Activated CD4-positive, alpha-beta T cell treated with anti-CD3 and anti-CD28 coated beads, Interleukin-2, Interleukin-6, amounts not matched to agents 100 ng/mL and 50 ng/mL, durations not matched to agents 16 hours and 8 hours (primary cell): Measurements from ENCODE around the gene KCNQ1.

Experiments used
- DNase-seq: peaks from one replicate; pipeline ENCODE4 v3.0.0-alpha.2; 2020

The KCNQ1 gene

DNA sequence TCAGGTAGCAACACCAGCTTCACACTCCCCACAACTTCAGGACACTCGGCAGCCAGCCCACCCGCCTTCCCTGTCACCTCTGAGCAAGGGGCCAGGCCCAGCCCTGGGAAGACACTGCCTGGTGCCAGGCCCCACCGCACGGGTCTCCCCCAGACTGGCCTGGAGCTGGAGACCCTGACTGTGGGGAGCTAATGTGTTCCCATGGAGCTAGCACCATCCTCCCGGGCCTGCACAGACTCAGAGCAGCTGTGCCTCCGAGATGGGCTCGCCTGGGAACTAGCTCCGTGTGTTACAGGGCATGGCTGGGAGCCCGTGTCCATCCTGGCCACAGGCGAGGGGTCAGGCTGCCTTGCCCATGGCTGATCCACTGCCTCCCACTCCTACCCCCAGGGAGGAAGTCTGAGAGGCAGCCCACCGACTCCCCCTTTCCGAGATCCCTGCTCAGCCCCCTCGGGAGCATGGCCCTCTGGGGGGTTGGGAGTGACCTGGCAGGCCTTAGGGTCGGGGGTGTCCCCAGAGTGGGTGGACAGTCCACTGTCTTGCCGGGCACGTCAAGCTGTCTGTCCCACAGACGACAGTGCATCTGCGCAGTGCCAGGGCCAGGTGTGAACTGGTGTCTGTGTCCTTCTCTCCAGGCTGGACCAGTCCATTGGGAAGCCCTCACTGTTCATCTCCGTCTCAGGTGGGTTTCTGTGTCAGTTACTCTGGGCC, 331.7 kb downstream of the KCNQ1 start:
- DNase-seq: no peak

DNA sequence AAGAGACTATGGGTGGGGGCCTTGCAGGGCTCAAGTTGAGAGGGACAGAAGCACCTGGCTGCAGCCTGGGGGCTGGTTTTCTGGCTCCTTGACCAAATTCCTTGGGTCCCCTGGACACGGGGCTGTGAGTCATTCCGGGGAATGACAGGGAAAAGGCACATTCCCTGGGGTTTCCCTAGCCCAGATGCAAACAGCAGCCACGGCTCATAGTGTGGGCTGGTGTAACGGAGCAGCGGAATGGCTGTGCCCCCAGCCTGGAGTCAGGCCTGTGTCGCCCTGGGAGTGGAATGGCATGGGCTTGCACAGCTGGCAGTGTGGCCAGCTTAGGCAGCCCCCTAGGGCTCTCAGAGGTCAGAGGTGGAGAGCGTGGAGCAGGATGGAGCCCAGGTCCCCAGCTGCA, 332.6 kb downstream of the KCNQ1 start:
- DNase-seq: no peak

DNA sequence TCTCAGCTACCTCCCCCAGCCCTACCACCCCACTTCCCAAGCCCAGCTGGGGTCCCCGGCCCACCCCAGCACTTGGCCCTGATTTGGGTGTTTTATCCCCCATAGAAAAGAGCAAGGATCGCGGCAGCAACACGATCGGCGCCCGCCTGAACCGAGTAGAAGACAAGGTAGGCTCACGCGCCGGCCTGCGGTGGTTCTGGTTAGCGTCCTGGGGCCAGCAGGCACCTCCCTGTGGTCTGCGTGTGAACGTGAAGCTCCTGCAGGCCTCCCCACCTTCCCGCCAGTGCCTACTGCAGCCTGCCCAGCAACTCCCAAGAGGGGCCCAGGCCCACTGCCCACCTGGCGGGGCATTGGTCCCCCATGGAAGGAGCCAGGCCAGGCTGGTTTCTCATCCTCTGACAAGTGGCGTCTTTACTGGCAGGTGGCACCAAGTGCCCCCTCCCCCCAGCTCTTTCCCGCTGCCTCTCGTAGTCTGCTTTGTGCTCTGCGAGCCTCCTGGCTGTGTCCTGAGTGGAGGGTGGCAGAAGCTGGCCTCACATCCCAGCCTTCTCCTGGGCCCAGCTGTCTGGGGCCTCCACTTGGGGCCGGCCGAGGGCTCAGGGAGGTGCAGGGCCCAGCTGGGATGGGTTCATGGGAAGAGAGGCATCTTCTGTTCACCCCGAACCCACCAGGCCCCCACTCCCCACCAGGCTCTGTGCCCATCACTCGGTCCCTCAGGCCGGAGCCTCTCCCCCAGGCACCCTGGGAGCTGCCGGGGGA, 333.2 kb downstream of the KCNQ1 start:
- DNase-seq: no peak

DNA sequence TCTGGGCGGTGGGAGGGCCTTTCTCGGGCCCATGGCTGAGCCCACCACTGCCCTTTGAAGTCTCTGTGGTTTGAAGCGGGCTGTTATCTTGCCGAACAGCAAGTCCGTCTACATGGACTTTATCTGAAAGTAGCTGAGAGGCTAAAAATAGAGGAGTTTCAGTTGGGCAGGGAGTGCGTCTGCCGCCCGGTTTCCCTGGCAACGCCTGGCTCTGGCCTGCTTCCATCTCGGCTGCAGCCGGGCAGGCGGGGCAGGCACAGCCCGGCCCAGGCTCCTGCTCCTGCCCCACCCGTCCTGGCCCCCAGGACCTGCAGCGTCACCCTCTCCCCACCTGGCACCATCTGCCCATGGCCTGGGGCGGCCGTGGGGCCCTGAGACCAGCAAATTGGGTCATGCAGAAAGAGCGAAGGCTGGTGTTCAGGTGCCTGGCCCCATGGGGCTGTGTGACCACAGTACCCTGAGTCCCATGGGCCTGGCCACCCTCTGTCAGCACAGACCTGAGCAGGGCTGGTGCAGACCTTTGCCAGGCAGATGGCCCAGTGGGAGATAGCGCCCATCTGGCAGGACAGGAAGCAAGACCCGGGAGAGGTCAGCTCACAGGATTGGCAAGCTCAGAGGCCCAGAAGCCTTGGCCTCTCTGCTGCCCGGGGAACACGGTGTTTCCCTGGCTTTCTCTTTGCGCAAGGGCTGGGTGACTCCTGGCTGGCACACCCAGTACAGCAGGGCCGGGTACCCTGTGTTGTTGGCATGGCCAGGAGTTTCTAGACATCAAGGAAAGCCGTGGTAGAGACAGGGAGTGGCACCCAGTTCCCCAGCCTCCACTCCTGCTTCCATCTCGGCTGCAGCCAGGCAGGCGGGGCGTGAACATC, 334.1 kb downstream of the KCNQ1 start:
- DNase-seq: no peak

DNA sequence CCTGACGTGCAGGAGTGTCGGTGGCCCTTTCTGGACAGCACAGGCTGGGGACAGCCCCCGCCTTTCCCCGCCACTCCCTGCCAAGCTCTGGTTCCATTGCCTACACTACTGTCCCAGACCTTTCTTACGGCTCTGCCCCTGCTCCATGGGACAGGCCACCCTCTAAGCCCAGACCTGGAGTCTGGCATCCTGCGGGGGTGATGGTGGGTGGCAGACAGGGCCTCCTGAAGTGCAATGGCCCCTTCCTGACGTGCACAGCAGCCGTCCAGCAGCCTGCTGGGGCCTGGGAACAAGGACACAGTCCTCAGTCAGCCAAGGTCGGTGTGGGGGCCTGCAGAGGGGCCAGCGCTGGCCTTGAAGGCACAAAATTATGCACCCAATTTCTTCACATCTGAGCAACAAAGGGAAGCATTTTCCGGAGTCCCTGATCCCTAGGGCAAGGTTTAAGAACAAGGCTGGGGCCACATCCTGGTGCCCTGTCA, 334.7 kb downstream of the KCNQ1 start:
- DNase-seq: no peak

DNA sequence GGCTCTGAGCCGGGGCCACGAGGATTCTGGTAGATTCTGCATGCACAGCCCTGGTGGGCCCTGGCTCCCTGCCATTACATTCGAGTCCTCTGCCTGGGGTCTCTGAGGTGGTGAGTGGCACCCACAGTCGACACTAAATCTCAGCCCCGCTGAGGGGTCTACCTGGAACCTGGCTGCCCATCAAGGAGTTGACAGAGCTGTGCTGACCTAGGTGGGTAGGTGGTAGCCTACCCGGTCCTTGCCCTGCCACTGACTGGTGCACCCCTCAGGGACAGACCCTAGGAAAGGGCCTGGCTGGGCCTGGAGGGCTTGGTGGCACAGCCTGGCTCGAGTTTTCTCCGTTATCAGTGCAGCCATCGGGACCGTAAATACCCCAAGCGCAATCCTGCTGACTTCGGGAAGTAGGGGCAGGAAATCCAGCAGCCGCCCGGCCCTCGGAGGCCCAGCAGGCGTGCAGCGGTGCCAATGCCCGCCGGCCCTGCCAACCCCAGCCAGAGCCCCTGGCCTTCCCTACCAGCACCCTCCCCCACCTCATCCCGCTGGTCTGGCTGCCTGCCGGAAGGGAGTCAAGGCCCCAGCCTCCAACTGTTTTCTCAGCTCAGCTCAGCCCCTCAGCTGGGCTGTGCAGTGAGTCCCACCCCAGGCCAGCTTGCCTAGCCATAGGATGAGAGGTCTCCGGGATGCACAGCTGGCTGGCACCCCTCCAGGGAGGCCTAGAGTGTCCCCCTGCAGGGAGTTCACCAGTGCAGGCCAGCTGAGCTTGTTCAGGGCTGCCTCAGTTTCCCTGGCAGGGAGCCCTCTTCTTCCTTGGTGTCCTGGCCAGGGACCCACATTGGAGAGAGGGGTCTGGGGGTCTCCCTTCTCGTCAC, 335.4 kb downstream of the KCNQ1 start:
- DNase-seq: no peak

- DNase-seq: no peak
Measured at GRCh38 chr11:2780850-2781407, 336.1 kb downstream of the KCNQ1 start.

GRCh38 chr11:2781408-2782274, 336.8 kb downstream of the KCNQ1 start:
- no peak for DNase-seq

DNA sequence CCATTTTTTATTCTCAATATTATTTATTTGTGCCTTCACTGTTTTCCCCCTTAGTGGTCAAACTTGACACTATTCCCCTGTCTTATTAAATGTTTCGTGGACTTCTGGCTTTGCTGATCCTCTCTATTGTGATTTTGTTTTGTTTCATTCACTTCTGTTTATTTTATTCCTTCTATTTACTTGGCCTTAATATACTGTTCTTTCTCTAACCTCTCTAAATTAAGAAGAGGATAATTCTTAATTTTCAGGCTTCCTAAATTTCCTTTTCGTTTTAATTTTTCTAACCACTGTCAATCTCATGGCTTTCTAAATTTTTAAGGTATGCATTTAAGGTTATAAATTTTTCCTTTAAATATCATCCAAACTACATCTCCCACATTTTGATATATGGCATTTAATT, 338.0 kb downstream of the KCNQ1 start:
- no peak for DNase-seq

- no peak for DNase-seq
Measured at GRCh38 chr11:2783536-2784082, 338.8 kb downstream of the KCNQ1 start.

DNA sequence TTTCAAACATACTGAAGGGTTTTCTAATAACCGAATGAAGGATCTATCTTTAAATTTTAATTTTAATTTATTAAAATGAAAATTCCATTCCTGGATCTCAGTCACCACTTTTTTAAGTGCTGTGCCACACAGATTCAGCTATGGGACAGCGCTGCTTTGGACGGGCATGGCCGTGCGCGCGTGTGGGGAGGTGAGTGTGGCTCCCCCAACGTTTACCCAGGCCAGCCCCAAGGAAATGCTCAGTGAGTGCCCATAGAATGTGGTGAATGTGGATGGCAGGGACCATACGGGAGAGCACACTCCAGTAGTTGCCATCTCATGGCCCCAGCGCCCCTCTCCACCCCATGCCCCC, 343.0 kb downstream of the KCNQ1 start:
- no peak for DNase-seq

DNA sequence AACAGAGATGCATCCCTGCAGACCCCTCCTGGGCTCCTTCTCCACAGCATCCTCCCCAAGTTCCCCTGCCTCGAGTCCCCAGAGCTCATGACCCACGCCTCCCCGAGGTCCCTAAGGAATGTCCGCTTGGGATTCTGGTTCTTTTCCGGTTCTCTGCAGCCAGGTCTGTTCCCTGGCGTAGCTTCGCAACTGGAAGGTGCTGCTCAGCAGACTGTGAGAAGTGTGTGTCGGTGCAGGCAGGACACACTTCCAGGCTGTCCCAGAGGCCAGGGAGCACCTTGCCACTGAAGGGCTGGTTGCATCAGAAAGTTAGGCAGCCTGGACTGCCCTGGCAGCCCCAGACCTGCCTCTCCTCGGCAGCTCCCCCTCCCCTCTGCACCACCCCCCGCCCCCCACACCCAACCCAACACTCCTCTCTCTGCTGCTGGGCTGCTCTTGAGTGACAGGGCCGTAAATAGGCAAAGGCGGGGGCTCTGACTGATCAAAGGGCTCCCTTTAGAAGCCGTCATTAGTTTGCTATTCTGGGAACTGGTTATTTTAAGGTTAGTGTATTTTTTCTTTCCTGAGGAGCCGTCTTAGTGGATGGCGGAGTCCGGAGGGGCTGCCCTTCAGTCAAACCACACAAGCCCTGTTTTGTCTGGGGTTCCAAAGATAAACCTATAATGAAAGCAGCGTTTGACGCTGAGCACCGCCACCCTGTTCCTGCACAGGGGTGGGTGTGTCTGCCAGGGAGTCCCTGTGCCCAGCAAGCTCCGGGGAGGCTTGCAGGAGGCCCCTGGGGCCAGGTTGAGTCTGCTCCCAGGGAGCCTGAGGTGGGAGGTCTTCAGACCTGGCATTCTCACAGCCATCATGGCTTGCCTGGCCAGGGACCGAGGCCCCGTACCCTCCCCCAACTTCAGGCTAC, 343.6 kb downstream of the KCNQ1 start:
- no peak for DNase-seq

DNA sequence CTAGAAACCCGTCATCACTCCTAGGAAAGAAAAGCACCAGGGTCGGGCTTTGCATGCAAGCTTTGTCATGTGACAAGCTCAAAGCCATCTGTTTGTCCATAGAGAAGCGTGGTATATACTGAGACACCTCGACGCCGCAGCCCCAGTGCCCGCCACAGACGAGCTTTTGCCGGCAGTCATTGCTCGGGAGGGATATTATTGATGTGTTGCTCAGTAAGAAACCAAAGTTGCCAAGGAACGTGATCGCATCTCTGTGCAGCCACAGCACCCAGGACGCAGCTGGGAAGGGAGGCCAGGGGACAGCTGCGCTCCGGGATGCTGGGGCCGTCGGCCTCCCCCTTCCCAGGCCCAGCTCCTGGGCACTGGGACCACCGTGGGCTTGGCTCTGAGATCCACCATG, 344.5 kb downstream of the KCNQ1 start:
- no peak for DNase-seq

GRCh38 chr11:2789791-2790567, 345.2 kb downstream of the KCNQ1 start:
- no peak for DNase-seq

- DNase-seq: no peak
Measured at GRCh38 chr11:2790568-2790921, 345.7 kb downstream of the KCNQ1 start.

DNA sequence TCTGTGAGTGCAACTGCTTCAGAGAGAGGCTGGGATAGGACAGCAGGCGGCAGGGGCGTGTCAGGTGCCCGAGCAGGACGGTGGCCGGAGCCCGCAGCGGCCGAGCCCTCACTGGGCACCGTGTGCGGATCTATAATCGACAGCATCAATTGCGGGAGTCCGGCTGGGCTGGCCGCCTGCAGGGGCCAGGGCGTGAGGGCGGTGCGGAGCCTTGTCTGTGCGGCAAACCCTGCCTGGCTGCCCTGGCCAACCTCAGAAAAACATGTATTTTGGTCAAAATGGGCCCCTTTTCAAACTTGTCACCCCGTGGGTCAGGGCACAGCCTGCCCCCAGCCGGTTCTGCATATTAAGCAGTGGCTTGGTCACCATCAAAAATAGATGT, 346.3 kb downstream of the KCNQ1 start:
- DNase-seq: no peak

- peak; percentile 7 for DNase-seq
Measured at GRCh38 chr11:2791521-2792380, 346.9 kb downstream of the KCNQ1 start.
